ENCODE data around the gene LRBA. TPM values are rescaled to one million over a fixed set of nuclear protein-coding genes. Genes with fewer than 3 reads are reported as not detected.
A peak's percentile ranks its signal among the peaks of the same experiment; 100 is the strongest.

The LRBA gene
- total RNA-seq, 4 donors from 2014 or later = 28.0 to 51.5 (median 30.9) TPM

DNA sequence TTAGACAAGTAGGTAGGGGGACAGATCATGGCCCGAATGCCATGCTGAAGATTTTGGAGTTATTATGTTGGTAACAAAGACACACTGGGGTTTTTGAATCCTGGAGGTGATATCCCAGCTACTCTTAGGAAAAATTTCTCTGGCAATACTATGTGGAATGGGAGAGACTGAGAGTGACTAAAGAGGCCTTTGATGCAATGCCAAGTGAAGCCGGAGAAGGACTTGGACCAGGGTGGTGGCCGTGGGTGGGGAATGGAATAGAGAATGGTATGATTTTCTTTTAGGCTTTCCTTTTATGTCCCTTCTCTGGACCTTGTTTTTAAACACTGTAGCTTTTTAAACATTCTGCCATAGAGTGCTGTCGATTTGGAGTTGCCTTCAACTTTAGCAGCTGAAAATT lies 795.2 kb downstream of the LRBA start:
- DNase-seq (ENCODE audit: low spot score) (no peak), ATAC-seq (ENCODE audit: low FRiP score) (no peak)
- TF ChIP-seq CTCF (IDR thresholded peaks at IDR 0.05) = no peak

- DNase-seq (ENCODE audit: low spot score) (no peak), ATAC-seq (ENCODE audit: low FRiP score) (no peak)
- TF ChIP-seq CTCF (IDR thresholded peaks at IDR 0.05) = no peak
Observed at GRCh38 chr4:150218447-150218846, 796.6 kb downstream of the LRBA start.

DNA sequence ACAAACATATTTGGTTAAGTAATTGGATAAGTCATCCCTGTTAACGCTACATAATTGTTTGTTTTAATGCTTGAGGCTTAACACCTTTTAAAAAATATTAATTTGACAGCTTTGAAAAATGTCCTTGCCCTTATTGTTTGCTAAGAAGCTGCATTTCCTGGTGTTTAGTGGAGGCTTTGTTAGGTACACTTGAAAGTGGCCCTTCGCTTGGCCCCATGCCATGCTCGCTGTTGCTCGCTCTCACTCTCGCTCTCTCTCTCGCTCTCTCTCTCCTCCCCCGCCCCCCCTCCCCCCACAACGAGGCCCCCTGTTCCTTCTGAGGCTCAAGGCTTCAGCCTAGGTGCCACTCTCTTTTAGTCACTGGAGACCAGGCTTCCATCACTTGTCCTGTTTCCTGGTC lies 797.3 kb downstream of the LRBA start:
- no peak for ATAC-seq (ENCODE audit: low FRiP score)
- no peak for TF ChIP-seq CTCF (IDR thresholded peaks at IDR 0.05)

DNA sequence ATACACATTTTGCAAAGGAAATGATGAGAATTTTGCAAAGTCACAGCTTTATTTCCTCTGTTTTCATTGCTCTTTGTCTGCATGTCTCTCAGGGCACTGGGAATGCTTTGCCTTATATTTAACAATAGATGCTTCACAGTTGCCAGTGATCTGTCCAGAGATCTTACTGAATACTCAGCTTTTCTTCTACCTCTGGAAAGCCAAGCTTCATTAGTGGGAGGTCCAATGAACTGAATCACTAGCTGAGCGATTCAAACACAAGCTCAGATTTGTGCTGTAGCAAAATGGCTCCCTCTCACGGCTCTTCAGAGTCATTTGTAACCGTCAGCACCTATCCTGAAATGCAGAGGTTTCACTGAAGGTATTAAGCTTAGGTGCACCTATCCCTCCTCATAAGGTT lies 797.9 kb downstream of the LRBA start:
- TF ChIP-seq CTCF (IDR thresholded peaks at IDR 0.05) = no peak
- ATAC-seq (ENCODE audit: low FRiP score) = peak; percentile 54
- no peak for DNase-seq (ENCODE audit: low spot score)

More for the DNA sequence above, 797.3 kb downstream of the LRBA start:
- DNase-seq (ENCODE audit: low spot score) = no peak

- TF ChIP-seq CTCF (IDR thresholded peaks at IDR 0.05) = no peak
- DNase-seq (ENCODE audit: low spot score) (no peak), ATAC-seq (ENCODE audit: low FRiP score) (no peak)
Observed at GRCh38 chr4:150216726-150217125, 798.4 kb downstream of the LRBA start.

GRCh38 chr4:150215601-150216000 lies 799.5 kb downstream of the LRBA start:
- DNase-seq (ENCODE audit: low spot score) (no peak), ATAC-seq (ENCODE audit: low FRiP score) (no peak)
- no peak for TF ChIP-seq CTCF (IDR thresholded peaks at IDR 0.05)

Small RNA genes within 50 kb of the gene (small RNA-seq; reads per million reads assigned to genes)
- not detected for gene RNA5SP168

Other genes starting within 250 kb of the LRBA start
- 1,000 to 10,000 TPM; 2,495 to 3,475 (median 3,045) TPM for gene RPS3A, start 84.3 kb upstream of the LRBA start, total RNA-seq